GM19397 (cell line): ENCODE data around the gene VSIG8.

Experiments
- ATAC-seq: cut with Tn5 transposase; IDR thresholded peaks from one replicate; pipeline ENCODE4 v1.9.1; 2021; ENCODE audit warnings: mild to moderate bottlenecking, moderate library complexity; ENCODE audit not compliant: unreplicated experiment

VSIG8 gene

DNA sequence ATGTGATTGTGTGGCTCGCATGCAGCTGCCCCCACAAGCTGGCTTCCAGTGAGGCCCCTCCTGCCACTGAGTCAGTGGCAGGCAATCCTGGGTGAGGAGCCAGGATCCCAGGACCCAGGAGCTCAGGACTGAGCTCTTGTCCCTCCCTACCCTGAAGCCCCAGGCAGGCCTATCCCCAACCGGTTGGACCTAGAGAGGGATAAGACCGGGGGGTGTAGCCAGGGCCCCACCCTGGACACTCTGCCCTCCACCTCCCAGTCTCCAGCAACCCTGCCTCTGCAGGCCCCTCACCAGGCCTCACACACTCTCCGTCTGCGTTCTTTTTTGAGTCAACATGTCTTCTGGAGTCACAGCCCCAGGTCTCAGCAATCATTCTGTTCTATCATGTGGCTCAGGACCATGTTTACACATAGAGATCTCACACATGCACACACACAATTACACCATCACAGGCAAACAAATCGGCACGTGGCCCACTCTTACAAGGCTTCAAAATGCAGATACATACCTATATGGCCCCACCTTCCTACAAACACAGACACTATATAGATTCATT is 2.6 kb downstream of the VSIG8 start:
- ATAC-seq = no peak

DNA sequence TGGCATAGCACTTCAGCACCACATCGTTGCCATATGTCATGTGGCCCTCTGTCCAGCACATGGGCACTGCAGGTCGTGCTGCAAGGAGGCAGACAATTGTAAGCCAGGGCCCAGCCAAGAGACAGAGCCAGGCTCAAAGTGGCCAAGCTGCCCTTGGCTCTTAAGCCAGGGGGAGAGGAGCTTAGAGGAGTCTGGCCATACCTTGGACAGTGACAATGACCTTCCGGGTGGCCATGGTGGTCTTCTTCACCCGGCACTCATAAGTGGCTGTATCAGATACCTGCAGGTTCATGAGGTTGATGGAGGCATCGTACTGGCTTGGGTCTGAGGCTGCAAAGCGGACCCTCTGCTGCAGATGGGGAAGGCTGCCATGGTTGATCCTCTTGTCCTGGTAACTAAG is 4.6 kb downstream of the VSIG8 start:
- ATAC-seq = no peak

DNA sequence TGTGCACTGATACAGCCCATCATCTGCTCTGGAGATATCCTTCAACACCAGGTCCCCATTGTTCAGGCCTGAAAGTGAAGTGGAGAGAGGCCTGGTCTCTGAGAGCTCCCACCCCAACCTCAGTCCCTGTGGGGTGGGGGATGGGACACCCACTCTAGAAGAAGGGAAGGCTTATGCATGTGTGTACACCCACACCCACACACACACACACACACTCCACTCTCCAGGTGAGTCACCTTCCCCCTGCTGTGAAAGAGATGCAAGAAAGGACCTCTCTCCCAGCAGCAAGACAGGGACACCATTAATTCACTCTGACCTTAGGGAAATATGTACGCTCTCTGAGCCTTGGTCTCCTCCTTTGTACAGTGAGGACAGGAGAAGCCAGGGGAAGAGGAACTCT is 5.9 kb downstream of the VSIG8 start:
- ATAC-seq = no peak

DNA sequence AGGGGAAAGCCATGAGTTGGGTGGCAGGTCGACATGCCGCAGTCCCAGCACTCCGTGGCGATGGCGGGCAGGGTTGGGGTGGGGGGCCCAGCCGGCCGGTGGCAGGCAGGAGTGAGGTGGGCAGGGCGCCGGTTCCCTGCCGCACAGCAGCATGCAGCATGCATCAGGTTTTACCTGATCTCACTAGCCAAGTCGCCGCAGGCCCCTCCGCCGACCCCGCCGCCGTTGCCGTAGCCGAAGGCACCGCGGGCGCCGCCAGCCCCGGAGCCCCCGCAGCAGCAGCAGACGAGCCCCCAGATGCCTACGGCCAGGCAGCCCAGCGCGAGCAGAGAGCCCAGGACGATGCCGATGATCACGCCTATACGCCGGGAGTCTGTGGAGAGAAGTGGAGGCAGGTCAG is 6.7 kb downstream of the VSIG8 start:
- ATAC-seq = no peak

DNA sequence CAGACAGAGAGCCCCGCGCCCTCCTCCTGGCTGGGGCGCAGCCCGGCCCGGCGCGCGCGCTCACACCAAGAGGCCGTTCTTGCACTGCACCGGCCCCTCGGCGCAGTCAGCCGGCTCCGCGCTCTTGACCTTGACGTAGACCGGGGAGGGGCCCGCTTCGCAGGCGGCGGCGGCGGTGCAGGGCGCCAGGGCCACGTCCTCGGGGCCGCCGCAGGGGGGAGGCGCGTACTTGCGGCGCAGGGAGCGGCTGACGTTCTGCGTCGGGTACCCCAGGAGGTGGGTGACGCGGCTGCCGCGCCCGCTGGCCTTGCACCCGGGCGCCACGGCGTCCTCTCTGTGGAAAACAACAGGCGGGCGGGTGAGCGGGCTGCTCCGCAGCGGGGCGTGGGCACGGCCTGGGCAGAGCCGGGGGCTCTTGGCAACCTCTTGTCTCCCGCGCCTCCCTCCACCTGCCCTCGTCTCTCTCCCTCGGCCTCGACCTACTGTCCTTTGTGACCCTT is 7.7 kb downstream of the VSIG8 start:
- ATAC-seq = peak; percentile 83

DNA sequence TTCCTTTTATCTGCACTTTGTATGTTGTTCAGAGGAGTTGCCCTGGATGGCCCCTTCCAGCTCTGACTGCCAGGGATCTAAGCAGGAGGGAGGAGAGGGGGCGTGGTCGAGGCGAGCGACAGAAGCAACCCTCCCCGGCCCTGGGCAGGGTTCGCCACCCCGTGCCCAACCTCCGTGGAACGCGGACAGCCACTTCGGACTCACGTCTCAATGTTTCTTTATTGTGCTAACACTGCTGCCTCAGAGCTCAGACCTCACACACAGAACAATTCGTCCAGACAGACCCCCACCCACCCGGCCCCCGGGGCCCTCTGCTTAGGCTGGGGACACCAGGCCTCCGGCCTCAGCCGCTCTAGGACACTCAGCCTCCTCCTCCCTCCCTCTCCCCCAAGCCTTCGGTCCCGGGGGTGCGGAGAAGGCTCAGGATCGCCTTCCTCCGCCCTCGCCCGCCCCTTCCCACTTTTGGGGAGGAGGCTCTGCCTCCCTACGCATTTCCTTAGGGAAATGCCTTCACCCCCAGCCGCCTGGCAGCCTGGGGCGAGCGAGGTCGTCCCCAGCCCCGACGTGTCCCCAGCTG is 8.3 kb downstream of the VSIG8 start:
- ATAC-seq = peak; percentile 6

DNA sequence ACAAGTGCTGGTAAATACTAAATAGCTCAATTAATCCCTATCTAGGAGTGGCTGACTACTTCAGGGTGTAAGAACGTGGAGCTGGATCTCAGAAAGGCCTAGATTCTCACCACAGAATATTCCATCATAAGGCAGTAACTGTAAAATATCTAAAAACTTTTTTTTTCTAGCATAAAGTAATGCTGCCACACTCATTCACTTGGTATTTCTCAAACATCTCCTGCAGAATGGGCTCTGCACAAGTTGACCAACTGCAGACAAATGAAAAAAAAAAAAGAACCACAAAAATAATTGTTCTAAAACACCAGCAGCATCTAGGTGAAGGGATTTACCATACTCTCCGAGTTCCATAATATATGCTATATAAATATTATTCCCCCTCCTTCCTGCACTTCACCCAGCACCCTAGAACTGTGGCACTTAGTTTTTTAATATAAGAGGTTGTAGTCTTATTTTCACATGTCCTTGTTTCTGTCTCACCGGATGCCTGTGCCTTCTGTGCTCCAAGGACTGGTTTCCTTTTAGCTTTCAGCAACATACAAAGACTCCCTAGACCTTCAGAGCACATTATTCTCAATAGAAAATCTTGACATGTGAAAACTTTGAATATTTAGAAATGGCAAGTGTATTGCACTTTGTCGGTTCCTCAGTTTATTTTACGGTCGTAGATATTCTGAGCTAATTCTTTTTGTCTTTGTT is 8.9 kb downstream of the VSIG8 start:
- no peak for ATAC-seq

DNA sequence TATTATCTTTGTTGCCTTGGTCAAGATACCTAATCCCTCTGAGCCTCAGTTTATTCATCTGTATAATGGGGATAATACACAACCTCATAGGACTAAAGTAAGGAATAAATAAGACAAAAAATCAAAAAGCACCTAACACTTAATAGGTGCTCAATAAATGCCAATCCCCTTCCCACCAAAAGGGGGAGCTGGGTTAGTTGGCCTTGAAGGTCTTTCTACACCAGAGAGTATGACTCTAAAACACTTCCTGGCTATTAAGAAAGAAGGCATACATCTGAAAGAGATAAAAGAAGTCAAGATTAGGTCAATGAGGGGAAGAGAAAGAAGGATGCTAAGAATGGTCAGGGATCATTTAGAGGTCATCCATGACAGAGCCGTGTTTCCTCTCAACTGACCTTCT is 11.1 kb downstream of the VSIG8 start:
- ATAC-seq = no peak

DNA sequence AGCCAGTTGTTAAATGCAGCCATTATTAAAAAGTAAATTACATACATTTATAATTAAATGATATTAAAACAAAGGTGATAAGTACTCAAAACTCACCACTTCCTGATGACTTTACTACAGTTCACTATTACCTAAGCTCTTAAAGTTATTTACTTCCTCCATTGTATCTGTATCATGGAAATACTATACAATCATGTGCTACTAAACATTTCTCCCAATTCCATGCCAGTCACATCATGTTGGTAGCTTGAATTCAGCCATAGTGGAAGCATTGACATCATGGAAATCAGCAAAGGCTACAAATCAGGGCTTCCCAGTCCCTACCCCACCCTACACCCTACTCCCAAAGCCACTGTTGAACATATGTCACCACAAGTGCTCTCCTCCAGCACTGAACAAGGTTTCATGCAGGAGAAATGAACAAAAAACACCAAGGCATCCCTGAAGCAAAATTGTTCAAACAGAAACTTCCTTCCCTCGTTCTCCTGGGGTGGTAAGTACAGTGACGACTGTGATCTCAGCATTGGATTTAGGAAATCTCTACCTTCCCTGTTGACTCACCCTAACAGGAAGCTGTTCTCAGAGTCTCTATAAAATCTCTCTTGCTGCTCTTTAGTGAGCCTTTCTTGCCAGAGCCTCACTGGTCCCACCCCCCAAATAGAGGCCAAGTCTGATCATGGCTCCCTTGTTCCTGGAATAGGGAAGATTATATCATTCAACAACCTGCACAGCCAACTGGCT is 12.7 kb downstream of the VSIG8 start:
- no peak for ATAC-seq

DNA sequence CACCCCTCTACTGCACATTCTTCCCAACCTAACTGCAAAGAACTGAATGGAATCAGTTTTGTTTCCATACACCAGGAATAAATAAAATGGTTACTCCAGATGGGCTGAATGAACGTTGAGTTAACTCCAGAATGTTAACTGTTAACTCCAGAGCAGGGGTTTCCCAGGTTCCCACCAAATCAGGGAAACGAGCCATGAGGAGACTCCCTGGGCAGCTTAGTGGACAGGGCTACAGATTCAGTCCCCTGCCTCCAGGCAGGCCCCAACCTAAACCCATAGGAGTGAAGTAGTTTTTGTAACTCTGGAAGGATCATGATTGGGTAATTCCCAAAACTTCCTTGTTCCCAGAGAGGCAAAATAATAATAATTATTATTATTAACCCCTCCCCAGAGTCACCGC is 14.1 kb downstream of the VSIG8 start:
- ATAC-seq = no peak

DNA sequence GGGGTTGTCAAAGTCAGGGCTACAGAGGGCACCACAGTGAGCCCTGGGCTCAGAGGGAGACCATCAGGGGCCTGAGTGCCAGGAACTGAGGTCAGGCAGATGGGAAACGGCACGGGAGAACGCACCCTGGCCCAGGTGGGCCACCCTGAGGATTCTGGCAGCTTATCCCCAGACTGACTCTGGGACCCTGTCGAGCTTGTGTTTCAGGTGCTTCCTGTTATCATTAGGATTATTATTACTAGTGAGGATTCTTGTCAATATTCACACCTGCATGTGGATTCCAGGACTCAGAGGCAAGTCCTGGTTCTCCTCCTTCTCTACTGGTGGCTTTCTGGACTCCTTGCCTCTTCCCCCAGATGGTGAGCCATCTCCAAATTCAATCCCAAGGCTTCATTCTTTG is 15.2 kb downstream of the VSIG8 start:
- no peak for ATAC-seq

DNA sequence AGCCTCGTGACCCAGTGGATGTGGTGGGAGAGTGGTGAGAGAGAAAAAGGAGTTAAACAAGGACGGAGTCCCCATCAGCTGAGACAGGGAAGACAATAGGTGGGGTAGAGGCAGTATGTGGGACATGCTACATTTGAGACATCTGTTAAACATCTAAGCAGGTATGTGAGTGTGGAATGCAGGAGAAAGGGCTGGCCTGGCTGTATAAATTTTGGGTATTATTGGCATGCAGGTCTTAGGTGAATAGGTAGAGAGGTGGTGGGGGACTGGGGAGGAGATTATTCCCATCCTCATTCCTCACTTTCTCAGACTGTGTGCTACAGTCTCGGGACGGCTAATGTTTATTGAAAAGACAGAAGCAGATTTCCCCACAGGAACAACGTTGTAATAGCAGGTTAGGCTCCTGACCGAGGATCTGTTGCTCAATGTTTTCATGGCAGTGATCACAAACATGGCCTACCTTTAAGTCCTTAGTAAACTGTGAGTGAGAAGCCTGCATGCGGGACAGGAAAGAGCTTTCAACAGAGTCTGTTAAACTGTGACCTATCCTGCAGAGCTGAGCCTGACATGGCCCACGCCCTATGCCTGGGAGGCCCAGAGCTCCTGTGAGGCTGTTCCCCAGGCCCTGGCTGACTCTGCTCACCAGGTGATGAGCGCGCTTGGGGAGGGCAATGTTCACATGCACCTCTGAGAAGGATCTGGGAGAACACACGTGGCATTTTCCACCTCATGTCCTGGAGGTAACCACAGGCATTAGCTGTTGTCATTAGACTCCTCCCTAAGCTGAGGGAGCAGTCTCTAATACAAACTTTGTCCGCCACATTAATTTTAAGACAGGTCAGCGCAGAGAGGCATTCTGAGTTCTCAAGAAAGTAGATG is 16.5 kb downstream of the VSIG8 start:
- no peak for ATAC-seq

DNA sequence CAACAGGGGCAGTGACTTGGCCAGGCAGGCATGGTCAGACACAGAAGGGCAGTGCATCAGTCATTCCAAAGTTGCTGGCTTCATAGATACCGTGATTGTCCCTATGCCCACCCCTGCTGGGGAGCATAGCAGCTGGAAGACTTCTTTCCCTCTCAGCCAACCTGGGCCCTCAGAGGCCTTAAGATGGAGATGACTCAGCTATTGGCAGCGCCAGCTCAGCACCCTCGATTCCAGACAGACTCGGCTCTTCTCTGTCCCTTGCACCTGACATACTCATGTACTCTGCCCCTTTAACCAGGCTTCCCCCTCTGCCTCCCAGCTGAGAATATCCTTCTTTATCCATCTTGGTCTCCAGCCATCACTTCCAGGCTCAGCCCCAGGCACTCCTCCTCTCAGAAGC is 19.0 kb downstream of the VSIG8 start:
- ATAC-seq = no peak

DNA sequence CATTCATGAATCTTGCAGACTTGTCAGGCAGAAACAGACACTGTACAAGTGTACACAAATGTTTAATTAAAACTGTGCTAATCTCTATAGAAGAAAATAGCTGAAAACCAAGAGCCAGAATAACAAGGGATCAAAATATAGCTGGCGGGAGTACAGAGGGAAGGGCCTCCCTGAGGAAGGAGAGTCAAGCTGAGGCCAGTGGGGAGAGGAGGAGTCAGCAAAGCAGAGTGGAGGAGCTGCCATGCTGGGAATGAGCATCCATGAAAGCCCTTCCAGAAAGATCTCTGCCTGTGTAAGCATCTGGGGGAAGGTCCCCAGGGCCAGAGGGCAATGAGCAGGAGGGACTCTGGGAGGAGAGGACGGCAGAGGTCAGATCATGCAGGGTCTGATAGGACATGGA is 20.7 kb downstream of the VSIG8 start:
- no peak for ATAC-seq

DNA sequence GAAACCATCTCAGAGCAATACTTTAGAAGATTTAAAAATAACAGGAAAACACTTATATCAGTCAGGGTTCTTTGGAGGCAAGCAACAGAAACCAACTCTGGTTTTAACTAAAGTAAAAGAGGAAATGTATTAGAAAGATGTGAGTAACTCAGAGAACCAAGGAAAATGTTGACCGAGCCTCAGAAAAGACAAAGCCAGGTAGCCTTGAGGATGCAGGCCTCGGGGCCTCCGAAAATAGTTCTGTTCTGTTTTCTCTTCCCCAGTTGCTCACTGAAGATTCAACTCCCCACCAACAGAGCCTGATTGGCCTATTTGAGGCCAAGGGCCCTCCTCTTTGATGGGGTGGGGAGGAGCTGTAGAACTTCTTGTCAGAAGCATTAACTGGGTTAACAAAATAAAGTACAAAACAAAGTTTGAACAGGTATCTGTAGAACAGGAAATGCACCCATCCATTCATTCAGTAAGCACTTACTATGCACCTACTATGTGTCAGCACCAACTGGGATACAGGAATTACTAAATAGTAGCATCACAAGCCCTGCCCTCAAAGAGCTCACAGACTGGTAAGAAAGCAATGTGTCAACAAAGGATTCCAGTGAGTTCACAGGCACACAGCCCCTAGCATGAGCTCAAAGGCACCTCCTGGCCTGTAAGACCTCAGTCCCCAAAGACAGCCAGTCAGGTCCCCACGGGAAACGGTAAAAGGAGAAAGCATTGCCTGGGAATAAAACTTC is 23.2 kb downstream of the VSIG8 start:
- ATAC-seq = peak; percentile 74

DNA sequence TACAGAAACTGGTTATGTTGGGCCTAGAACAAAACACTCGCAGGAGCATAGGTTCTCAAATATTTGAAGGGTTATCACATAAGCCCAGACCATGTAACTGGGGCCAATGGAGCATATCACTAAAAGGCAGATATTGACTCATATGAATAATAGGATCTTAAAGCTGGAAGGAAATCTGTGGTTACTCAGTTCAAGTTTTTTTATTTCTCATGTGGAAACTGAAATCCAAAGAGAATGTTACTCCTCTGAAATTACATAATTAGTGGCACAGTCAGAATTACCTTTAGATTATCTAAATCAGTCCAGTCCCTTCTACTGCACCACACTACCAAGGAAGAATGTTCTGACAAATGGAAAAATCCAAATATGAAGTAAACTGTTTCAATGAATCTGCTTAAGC is 23.7 kb downstream of the VSIG8 start:
- ATAC-seq = peak; percentile 34

DNA sequence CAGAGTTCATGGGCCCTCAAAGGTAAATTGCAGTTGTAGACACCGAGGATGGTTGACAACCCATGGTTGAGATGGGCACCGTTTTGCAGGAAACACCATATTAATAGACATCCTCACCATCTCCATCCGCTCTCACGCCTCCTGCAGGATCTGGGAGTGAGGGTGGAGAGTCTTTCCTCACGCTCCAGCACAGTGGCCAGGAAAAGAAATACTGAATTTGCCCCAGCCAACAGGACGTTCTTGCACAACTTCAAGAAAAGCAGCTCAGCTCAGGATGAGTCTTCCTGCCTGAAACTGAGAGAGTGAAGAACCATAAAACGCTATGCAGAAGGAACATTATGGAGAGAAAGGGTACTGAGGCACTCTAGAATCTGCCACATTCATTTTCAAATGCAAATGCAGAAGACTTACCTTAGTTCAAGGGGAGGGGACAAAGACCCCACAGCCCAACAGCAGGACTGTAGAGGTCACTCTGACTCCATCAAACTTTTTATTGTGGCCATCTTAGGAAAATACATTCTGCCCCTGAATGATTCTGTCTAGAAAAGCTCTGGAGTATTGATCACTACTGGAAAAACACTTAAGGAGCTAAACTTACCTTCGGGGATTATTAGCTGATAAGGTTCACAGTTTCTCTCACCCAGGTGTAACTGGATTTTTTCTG is 26.5 kb downstream of the VSIG8 start:
- no peak for ATAC-seq

DNA sequence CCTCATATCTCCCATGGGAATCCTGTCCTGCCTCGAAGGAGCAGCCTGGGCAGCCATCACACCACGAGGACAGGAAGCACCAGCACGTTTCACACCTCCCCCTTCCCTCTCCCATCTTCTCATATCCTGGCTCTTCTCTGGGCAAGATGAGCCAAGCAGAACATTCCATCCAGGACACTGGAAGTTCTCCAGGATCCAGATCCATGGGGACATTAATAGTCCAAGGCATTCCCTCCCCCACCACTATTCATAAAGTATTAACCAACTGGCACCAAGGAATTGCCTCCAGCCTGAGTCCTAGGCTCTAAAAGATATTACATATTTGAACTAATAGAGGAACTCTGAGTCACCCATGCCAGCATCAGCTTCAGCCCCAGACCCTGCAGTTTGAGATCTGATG is 27.1 kb downstream of the VSIG8 start:
- ATAC-seq = no peak

DNA sequence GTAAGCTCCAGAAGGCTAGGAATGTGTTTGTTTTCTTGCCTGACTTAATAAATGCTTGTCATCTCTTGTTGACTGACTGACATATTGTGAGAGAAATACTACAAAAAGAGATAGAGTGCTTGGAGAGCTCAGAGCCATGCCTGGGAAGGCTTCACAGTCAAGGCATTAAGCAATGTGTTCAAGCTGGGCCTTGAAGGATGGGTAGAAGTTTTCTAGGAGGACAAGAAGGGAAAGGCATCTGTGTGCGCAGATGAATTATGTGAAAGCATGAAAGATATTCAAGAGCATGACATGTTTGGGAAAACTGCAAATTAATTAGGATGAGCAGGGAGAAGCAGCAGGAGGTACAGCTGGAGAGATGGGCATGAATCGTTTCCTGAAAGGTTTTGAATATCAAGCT is 30.1 kb downstream of the VSIG8 start:
- ATAC-seq = no peak
